SK-N-MC (cell line): Measurements from ENCODE around the gene LRRC39.

Experiments used
- EZH2 ChIP-seq: fragments of 200-600 bp; sonication (generic); IDR thresholded peaks from one replicate; pipeline ENCODE4 v1.6.1; 2017; ENCODE audit warnings: antibody characterized with exemption
- POLR2AphosphoS5 ChIP-seq: IDR thresholded peaks from 2 replicates; pipeline ENCODE4 v1.6.1; 2012; ENCODE audit warnings: mild to moderate bottlenecking, low read depth, low read length, borderline replicate concordance

- TF ChIP-seq EZH2, result no peak
- no peak for TF ChIP-seq POLR2AphosphoS5
These were observed 41.4 kb upstream of the LRRC39 start for GRCh38 chr1:100219457-100219856.
